ENCODE data around the gene USP35. TPM values are rescaled to one million over a fixed set of nuclear protein-coding genes. Genes with fewer than 3 reads are reported as not detected.

Gene USP35
- total and polyA plus RNA-seq, 7 donors = 1.3 to 7.1 (median 3.3) TPM

GRCh38 chr11:78190374-78190773 is 1.7 kb downstream of the USP35 start:
- intact Hi-C loops (cut with DNase I) = no loop called here
- Histone ChIP-seq H3K27me3 (ENCODE audit: insufficient read depth in 3 of 3, low read length in 2 of 3) (no peaks in the 10 kb centered on the region), H3K4me3 (peak overlapping the region; percentile 98), H3K36me3 (ENCODE audit: insufficient read depth in 1 of 2, low read depth in 1 of 2) (peaks cover 0 to 6% of the 10 kb centered on the region in 2 donors), H3K9me3 (no peaks in the 10 kb centered on the region), H3K4me1 (peaks cover 41% of the 10 kb centered on the region), H3K27ac (peak overlapping the region; percentile 10)
- no peak for ATAC-seq
- WGBS, 3 donors = 62 to 73% (median 64%) methylated on average over 3 of the region's 3 CpGs
- no peak for TF ChIP-seq CTCF (IDR thresholded peaks at IDR 0.05)
- no peak for DNase-seq

DNA sequence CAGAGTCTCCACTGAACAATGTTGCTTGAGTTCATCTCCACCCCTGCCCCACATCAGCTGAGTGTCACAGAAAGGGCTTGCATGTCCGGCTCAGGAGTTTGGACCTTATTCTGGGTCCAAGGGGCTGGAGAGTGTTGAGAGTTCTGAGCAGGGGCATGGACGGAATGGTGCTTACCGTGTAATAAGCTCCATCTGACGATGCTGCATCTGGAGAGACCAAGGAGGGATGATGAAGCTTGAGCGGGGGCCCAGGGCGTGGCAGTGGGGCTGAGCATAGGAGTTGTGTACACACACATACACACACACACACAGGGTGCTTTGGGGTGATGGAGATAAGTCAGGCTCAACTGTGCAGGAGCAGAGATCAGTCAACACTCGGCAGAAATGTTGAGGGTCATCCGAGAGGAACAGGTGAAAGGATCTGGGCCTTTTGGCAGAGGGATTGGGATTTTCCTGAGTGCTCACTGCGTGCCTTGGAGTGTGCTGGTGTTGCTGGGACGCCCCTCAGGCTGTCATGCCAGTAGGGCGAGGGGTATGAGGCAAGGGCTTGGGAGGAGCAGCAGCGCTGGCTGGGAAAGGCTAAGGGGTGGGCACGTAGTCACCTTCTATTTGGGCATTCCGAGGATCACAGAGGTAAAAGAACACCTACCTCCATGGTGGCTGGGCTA is 2.3 kb downstream of the USP35 start:
- DNase-seq (no peak), ATAC-seq (no peak)
- Histone ChIP-seq H3K4me1 (peaks cover 41% of the 10 kb centered on the region), H3K36me3 (ENCODE audit: insufficient read depth in 1 of 2, low read depth in 1 of 2) (peaks cover 0 to 6% of the 10 kb centered on the region in 2 donors), H3K9me3 (no peaks in the 10 kb centered on the region), H3K27me3 (ENCODE audit: insufficient read depth in 3 of 3, low read length in 2 of 3) (no peaks in the 10 kb centered on the region), H3K4me3 (no peak overlapping the region), H3K27ac (peak overlapping the region; percentile 38)
- no peak for TF ChIP-seq CTCF (IDR thresholded peaks at IDR 0.05)
- 57 to 76% (median 66%) methylated on average over 14 of the region's 14 CpGs for WGBS, 3 donors
- intact Hi-C loops (cut with DNase I) = no loop called here

DNA sequence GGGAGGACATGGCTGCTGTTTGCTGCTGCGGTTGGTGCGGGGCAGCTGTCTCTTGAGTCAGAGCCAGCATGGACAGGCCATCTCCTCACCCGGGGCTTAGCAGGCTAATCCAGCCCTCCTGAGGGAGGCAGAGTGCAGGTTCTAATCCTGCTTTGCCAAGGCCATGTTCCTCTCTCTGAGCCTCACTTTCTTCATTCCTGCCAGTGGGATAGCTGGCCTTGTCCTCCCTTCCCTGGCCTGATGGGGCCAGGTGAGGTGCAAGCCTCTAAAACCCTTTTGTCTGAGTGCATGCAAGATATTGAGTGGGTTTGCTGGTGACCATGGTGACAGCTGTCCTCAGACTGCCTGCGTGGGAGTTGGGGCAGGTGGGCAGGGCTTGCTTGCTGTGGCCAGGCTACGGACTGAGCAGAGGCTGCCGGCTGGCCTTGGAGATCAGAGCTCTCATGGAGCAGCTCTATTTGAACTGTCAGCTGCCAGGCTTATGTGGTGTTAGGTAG is 3.6 kb downstream of the USP35 start:
- TF ChIP-seq CTCF (IDR thresholded peaks at IDR 0.05) = no peak
- WGBS, 3 donors = 26 to 47% (median 46%) methylated on average over 6 of the region's 6 CpGs
- Histone ChIP-seq H3K27ac (peak overlapping the region; percentile 7), H3K36me3 (ENCODE audit: insufficient read depth in 1 of 2, low read depth in 1 of 2) (peaks cover 0 to 3% of the 10 kb centered on the region in 2 donors), H3K4me3 (no peak overlapping the region), H3K9me3 (no peaks in the 10 kb centered on the region), H3K27me3 (ENCODE audit: insufficient read depth in 3 of 3, low read length in 2 of 3) (no peaks in the 10 kb centered on the region), H3K4me1 (peaks cover 34% of the 10 kb centered on the region)
- DNase-seq = no peak
- intact Hi-C loops (cut with DNase I) = no loop called here
- ATAC-seq = no peak

GRCh38 chr11:78192911-78193351 is 4.2 kb downstream of the USP35 start:
- 80 to 96% (median 86%) methylated on average over 4 of the region's 4 CpGs for WGBS, 3 donors
- Histone ChIP-seq H3K36me3 (ENCODE audit: insufficient read depth in 1 of 2, low read depth in 1 of 2) (peaks cover 0 to 7% of the 10 kb centered on the region in 2 donors), H3K4me1 (peaks cover 30% of the 10 kb centered on the region), H3K27me3 (ENCODE audit: insufficient read depth in 3 of 3, low read length in 2 of 3) (no peaks in the 10 kb centered on the region), H3K27ac (peak overlapping the region; percentile 7), H3K4me3 (no peak overlapping the region), H3K9me3 (no peaks in the 10 kb centered on the region)
- no peak for ATAC-seq
- TF ChIP-seq CTCF (IDR thresholded peaks at IDR 0.05) = no peak
- DNase-seq = no peak
- intact Hi-C loops (cut with DNase I) = no loop called here
